ENCODE results near the gene PLA2G2C. TPM values are rescaled to one million over a fixed set of nuclear protein-coding genes. Genes with fewer than 3 reads are reported as not detected.

PLA2G2C gene
- total RNA-seq, 1 donor = not detected

DNA sequence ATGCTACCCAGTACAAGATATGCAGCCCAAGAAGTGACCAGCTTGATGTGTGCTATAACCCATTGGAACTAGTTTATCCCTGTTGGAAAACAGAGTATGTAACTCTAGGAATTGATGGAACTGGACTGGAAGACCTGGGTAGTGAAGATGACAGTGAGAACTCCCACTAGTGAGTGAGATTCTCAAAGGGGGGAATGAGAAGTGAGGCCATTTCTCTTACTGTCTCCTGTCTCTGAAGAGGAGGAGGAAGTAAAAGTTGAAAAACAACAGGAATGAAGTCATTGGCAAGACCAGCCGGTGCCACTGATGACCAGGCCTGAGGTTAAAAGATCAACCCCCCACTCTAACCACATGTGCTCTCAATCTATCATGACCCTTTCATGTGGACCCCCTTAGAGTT is 26.3 kb downstream of the PLA2G2C start:
- peak; percentile 12 for DNase-seq (ENCODE audit: low read depth)
- no peak overlapping the region for H3K4me3 ChIP-seq (ENCODE audit: low read depth, low read length)
- TF ChIP-seq, protein P1, sequence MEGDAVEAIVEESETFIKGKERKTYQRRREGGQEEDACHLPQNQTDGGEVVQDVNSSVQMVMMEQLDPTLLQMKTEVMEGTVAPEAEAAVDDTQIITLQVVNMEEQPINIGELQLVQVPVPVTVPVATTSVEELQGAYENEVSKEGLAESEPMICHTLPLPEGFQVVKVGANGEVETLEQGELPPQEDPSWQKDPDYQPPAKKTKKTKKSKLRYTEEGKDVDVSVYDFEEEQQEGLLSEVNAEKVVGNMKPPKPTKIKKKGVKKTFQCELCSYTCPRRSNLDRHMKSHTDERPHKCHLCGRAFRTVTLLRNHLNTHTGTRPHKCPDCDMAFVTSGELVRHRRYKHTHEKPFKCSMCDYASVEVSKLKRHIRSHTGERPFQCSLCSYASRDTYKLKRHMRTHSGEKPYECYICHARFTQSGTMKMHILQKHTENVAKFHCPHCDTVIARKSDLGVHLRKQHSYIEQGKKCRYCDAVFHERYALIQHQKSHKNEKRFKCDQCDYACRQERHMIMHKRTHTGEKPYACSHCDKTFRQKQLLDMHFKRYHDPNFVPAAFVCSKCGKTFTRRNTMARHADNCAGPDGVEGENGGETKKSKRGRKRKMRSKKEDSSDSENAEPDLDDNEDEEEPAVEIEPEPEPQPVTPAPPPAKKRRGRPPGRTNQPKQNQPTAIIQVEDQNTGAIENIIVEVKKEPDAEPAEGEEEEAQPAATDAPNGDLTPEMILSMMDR (IDR thresholded peaks at IDR 0.05; ENCODE audit: insufficient read depth, low read length) = no peak

DNA sequence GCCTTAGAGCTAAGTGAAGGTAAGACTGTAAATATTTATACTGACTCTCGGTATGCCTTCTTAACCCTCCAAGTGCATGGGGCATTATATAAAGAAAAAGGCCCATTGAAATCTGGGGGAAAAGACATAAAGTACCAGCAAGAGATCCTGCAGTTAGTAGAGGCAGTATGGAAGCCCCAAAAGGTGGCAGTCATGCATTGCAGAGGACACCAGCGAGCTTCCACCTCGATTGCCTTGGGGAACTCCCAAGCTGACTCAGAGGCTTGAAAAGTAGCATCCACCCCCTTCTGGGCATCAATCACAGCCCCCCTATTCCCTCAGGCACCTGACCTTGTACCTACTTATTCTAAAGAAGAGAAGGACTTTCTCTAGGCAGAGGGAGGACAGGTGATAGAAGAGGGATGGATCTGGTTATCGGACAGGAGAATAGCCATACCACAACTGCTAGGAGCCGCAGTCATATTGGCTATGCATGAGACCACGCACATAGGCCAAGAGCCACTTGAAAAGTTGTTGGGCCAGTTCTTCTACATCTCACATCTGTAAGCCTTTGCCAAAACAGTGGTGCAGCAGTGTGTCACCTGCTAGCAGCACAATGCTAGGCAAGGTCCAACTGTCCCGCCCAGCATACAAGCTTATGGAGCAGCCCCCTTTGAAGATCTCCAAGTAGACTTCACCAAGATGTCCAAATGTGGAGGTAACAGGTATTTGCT is 27.8 kb downstream of the PLA2G2C start:
- H3K4me3 ChIP-seq (ENCODE audit: low read depth, low read length) = no peak overlapping the region
- TF ChIP-seq, protein P1 (IDR thresholded peaks at IDR 0.05; ENCODE audit: insufficient read depth, low read length) = no peak
- DNase-seq (ENCODE audit: low read depth) = no peak

DNA sequence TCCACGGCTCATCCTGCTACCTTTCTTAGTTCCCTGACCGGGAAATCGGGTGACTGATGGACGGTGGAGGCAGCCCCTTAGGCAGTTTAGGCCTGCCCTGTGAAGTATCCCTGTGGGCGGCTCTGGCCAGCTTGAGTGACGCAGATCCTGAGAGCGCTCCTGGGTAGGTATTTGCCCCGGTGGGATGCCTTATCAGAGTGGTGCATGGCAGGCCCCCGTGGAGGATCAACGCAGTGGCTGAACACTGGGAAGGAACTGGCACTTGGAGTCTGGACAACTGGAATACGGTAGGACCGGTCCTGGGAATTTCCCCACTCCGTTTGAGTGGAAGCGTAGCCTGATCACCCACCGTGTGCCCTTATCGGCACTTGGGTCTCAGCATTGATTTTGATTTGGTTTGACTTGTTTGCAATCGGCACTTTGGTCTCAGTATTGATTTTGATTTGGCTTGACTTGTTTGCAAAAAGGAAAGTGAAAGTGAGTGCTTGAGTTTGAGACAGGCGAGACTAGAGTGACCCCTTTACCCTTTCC is 32.0 kb downstream of the PLA2G2C start:
- no peak for DNase-seq (ENCODE audit: low read depth)
- H3K4me3 ChIP-seq (ENCODE audit: low read depth, low read length) = no peak overlapping the region
- TF ChIP-seq, protein P1 (IDR thresholded peaks at IDR 0.05; ENCODE audit: insufficient read depth, low read length) = no peak

DNA sequence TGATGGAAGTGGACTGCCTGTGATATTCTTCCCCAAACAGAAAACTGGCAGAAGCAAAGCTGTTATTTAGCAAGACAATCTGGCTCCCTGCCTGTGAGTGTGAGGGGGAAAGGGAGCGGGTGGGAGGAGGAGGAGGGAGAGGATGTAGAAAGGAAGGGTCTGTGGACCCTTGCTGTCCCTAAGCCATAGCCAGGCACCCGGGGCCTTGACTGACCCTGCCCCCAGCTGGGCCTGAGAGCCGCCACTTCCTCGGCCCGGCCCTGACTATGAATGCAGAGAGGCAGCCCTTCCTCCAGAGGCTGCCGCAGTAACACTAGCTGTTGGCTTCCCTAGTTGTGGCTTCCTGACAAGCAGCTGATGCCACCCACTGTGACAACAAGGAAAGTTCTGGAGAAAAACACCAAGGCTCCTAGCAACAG is 33.3 kb downstream of the PLA2G2C start:
- TF ChIP-seq, protein P1 (IDR thresholded peaks at IDR 0.05; ENCODE audit: insufficient read depth, low read length) = no peak
- DNase-seq (ENCODE audit: low read depth) = no peak
- no peak overlapping the region for H3K4me3 ChIP-seq (ENCODE audit: low read depth, low read length)

DNA sequence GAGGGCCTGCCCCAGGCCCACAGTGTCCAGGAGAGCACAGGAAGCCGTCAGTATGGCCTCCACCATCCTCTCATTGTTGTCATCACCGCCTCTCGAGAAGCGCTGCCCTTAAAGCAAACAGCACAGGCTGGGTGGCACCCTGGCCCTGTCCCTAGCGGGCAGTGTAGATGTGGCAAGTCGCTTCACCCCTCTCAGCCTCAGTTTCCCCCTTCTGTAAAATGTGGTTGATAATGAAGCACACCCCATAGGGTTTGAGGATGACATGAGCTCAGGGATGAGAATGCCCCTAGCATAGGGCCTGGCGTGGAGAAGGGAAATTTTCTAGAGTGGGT is 33.8 kb downstream of the PLA2G2C start:
- TF ChIP-seq, protein P1 (IDR thresholded peaks at IDR 0.05; ENCODE audit: insufficient read depth, low read length) = no peak
- DNase-seq (ENCODE audit: low read depth) = no peak
- no peak overlapping the region for H3K4me3 ChIP-seq (ENCODE audit: low read depth, low read length)

DNA sequence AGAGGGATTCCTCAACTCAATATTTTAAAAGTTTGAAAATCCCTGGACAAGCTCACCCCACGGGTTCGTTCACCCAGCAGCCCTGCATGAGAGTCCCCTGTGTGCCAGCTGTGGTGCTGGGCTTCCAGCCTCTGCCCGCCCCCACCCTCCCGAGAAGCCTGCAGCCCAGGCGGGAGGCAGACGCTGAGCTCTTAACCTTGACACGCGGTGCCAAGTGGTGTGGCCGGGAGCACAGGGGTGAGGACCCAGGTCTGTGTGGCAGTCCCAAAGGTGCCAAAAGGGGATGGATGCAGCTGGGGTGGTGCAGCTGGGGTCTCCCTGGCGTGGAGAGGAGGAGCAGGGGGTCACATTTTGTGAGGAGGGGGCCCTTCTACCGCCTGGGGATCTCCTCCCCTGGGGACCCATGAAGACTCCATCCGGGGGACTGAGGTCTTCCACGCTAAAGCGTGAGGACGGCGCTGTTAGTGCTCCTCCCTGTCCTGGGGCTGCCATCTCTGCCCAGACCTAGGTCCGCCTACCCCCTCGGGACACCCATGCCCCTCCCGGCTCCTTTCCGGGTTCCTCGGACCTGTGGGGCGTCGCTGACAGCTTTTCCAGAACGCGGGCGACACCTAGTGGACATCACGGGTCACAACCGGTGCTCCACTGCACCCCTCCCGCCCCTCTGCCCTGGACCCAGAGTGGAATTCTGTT is 34.3 kb downstream of the PLA2G2C start:
- H3K4me3 ChIP-seq (ENCODE audit: low read depth, low read length) = peak overlapping the region; percentile 59

More for the DNA sequence above, 34.3 kb downstream of the PLA2G2C start:
- peak; percentile 75 for DNase-seq (ENCODE audit: low read depth)
- TF ChIP-seq, protein P1 (IDR thresholded peaks at IDR 0.05; ENCODE audit: insufficient read depth, low read length) = peak; percentile 91
